DOHH2 (cell line): ENCODE results near the gene MMP19.

Source experiments
- H3F3A ChIP-seq: fragments of 200-600 bp; sonication (generic), shearing (Covaris generic); 2 replicates; pipeline ENCODE4 v1.6.0; 2016; ENCODE audit warnings: antibody characterized with exemption, mild to moderate bottlenecking; ENCODE audit not compliant: control insufficient read depth, insufficient read depth
- H3K27ac ChIP-seq: fragments of 200-600 bp; sonication (generic); 2 replicates; pipeline ENCODE4 v1.5.1; 2014; ENCODE audit warnings: low read depth, mild to moderate bottlenecking, low read length, moderate library complexity
- H3K27me3 ChIP-seq: fragments of 200-600 bp; sonication (generic); 2 replicates; pipeline ENCODE4 v1.6.1; 2014; ENCODE audit warnings: mild to moderate bottlenecking, low read length, mixed read lengths; ENCODE audit not compliant: control insufficient read depth
- H3K36me3 ChIP-seq: fragments of 200-600 bp; sonication (generic); 2 replicates; pipeline ENCODE4 v1.6.1; 2014; ENCODE audit warnings: mild to moderate bottlenecking, low read length, moderate library complexity, mixed read lengths; ENCODE audit not compliant: control insufficient read depth
- H3K4me1 ChIP-seq: fragments of 200-600 bp; sonication (generic); 2 replicates; pipeline ENCODE4 v1.6.1; 2014; ENCODE audit warnings: mild to moderate bottlenecking, low read length, mixed read lengths; ENCODE audit not compliant: control insufficient read depth
- H3K4me2 ChIP-seq: fragments of 200-600 bp; sonication (generic); 2 replicates; pipeline ENCODE4 v1.6.0; 2014; ENCODE audit warnings: mild to moderate bottlenecking, low read length, moderate library complexity
- H3K4me3 ChIP-seq: fragments of 200-600 bp; sonication (generic); 2 replicates; pipeline ENCODE4 v1.5.1; 2014; ENCODE audit warnings: mild to moderate bottlenecking, low read length, mixed read lengths
- H3K79me2 ChIP-seq: fragments of 200-600 bp; sonication (generic); 2 replicates; pipeline ENCODE4 v1.6.1; 2014; ENCODE audit warnings: mild to moderate bottlenecking, low read length, mixed read lengths; ENCODE audit not compliant: control insufficient read depth
- H3K9me2 ChIP-seq: fragments of 200-600 bp; sonication (generic); replicated peaks from 2 replicates; pipeline ENCODE4 v1.6.1; 2014; ENCODE audit warnings: mild to moderate bottlenecking, low read length, mixed read lengths; ENCODE audit not compliant: control insufficient read depth
- H3K9me3 ChIP-seq: fragments of 200-600 bp; sonication (generic); 2 replicates; pipeline ENCODE4 v1.6.1; 2014; ENCODE audit warnings: antibody characterized with exemption, low read length, mixed read lengths; ENCODE audit not compliant: control insufficient read depth, insufficient read depth
- H4K20me1 ChIP-seq: fragments of 200-600 bp; sonication (generic); 2 replicates; pipeline ENCODE4 v1.6.0; 2014; ENCODE audit warnings: low read depth, mild to moderate bottlenecking, antibody characterized with exemption, low read length, moderate library complexity; ENCODE audit not compliant: control insufficient read depth, insufficient read depth
- CTCF ChIP-seq: fragments of 200-600 bp; sonication (generic); IDR thresholded peaks from one replicate; pipeline ENCODE4 v1.5.1; 2014; ENCODE audit warnings: antibody characterized with exemption, mild to moderate bottlenecking, low read depth, low read length; ENCODE audit not compliant: poor library complexity, severe bottlenecking
- EZH2phosphoT487 ChIP-seq: fragments of 200-600 bp; sonication (generic); IDR thresholded peaks from 2 replicates; pipeline ENCODE4 v1.6.1; 2017; ENCODE audit warnings: borderline replicate concordance, mild to moderate bottlenecking, antibody characterized with exemption, low read length, moderate library complexity, mixed read lengths

MMP19 gene

GRCh38 chr12:55820679-55821078 lies 22.1 kb downstream of the MMP19 start:
- peak; percentile 44 for TF ChIP-seq CTCF
- no peak for TF ChIP-seq EZH2phosphoT487
- peaks cover 38% of the 10 kb centered on the region for H3F3A ChIP-seq
- no peaks in the 10 kb centered on the region for H3K9me3 ChIP-seq
- H3K4me2 ChIP-seq, result no peak overlapping the region
- no peaks in the 10 kb centered on the region for H3K9me2 ChIP-seq
- H3K4me1 ChIP-seq, result peaks cover 40% of the 10 kb centered on the region
- peaks cover 77% of the 10 kb centered on the region for H3K79me2 ChIP-seq
- H3K27me3 ChIP-seq, result no peaks in the 10 kb centered on the region
- H3K27ac ChIP-seq, result no peak overlapping the region
- H4K20me1 ChIP-seq, result peaks cover 3% of the 10 kb centered on the region; the same call in 1 of the 2 replicates
- peaks cover 88% of the 10 kb centered on the region for H3K36me3 ChIP-seq
- H3K4me3 ChIP-seq, result no peak overlapping the region

GRCh38 chr12:55818886-55819285 lies 23.9 kb downstream of the MMP19 start:
- Histone ChIP-seq H3K4me2 (peak overlapping the region; percentile 66), H3K27me3 (no peaks in the 10 kb centered on the region), H3K27ac (no peak overlapping the region), H3K79me2 (peaks cover 77% of the 10 kb centered on the region), H3K4me1 (peaks cover 37% of the 10 kb centered on the region), H3K36me3 (peaks cover 90% of the 10 kb centered on the region), H4K20me1 (peaks cover 11% of the 10 kb centered on the region; the same call in 1 of the 2 replicates), H3K4me3 (peak overlapping the region; percentile 88), H3F3A (peaks cover 23% of the 10 kb centered on the region), H3K9me3 (no peaks in the 10 kb centered on the region), H3K9me2 (no peaks in the 10 kb centered on the region)
- no peak for TF ChIP-seq CTCF
- no peak for TF ChIP-seq EZH2phosphoT487

GRCh38 chr12:55818140-55818728 lies 24.5 kb downstream of the MMP19 start:
- Histone ChIP-seq H3K4me3 (peak overlapping the region; percentile 88), H3K9me2 (no peaks in the 10 kb centered on the region), H3K27me3 (no peaks in the 10 kb centered on the region), H3K36me3 (peaks cover 91% of the 10 kb centered on the region), H4K20me1 (peaks cover 11% of the 10 kb centered on the region; the same call in 1 of the 2 replicates), H3K79me2 (peaks cover 81% of the 10 kb centered on the region), H3K4me2 (peak overlapping the region; percentile 66), H3K9me3 (no peaks in the 10 kb centered on the region), H3K27ac (peak overlapping the region; percentile 59), H3K4me1 (peaks cover 36% of the 10 kb centered on the region), H3F3A (peaks cover 19% of the 10 kb centered on the region)
- TF ChIP-seq CTCF (no peak), EZH2phosphoT487 (no peak)
